CD4-positive, alpha-beta T cell treated with Interleukin-10 for 1 hour (primary cell): ENCODE results near the gene PDE4B.

Source experiments
- DNase-seq: peaks from one replicate; pipeline ENCODE4 v3.0.0-alpha.2; 2020

PDE4B gene

GRCh38 chr1:66207484-66207883, 414.8 kb downstream of the PDE4B start:
- no peak for DNase-seq

- DNase-seq: no peak
These were observed 415.9 kb downstream of the PDE4B start for GRCh38 chr1:66208632-66209031.

- no peak for DNase-seq
These were observed 418.0 kb downstream of the PDE4B start for GRCh38 chr1:66210635-66211244.

- no peak for DNase-seq
These were observed 418.8 kb downstream of the PDE4B start for GRCh38 chr1:66211521-66211920.

- DNase-seq: no peak
These were observed 420.8 kb downstream of the PDE4B start for GRCh38 chr1:66213491-66213890.

GRCh38 chr1:66214901-66215300, 422.2 kb downstream of the PDE4B start:
- peak; percentile 32 for DNase-seq

- DNase-seq: no peak
These were observed 424.3 kb downstream of the PDE4B start for GRCh38 chr1:66217021-66217420.

- no peak for DNase-seq
These were observed 424.9 kb downstream of the PDE4B start for GRCh38 chr1:66217561-66217960.

GRCh38 chr1:66220477-66220876, 427.8 kb downstream of the PDE4B start:
- DNase-seq: no peak

GRCh38 chr1:66223681-66224080, 431.0 kb downstream of the PDE4B start:
- DNase-seq: no peak

GRCh38 chr1:66226985-66227384, 434.3 kb downstream of the PDE4B start:
- no peak for DNase-seq

GRCh38 chr1:66227966-66228365, 435.3 kb downstream of the PDE4B start:
- no peak for DNase-seq

- DNase-seq: no peak
These were observed 438.5 kb downstream of the PDE4B start for GRCh38 chr1:66231217-66231616.

GRCh38 chr1:66231681-66232463, 439.2 kb downstream of the PDE4B start:
- DNase-seq: no peak

- no peak for DNase-seq
These were observed 444.3 kb downstream of the PDE4B start for GRCh38 chr1:66237042-66237441.

GRCh38 chr1:66237722-66238479, 445.2 kb downstream of the PDE4B start:
- DNase-seq: no peak

- DNase-seq: no peak
These were observed 447.1 kb downstream of the PDE4B start for GRCh38 chr1:66239834-66240233.

GRCh38 chr1:66240491-66241484, 448.1 kb downstream of the PDE4B start:
- no peak for DNase-seq

- peak; percentile 75 for DNase-seq
These were observed 450.2 kb downstream of the PDE4B start for GRCh38 chr1:66242646-66243547.

GRCh38 chr1:66243548-66244130, 450.9 kb downstream of the PDE4B start:
- DNase-seq: no peak

- DNase-seq: no peak
These were observed 451.7 kb downstream of the PDE4B start for GRCh38 chr1:66244429-66244828.
